ENCODE measurements around the gene RASA3. TPM values are rescaled to one million over a fixed set of nuclear protein-coding genes. Genes with fewer than 3 reads are reported as not detected.

RASA3 gene
- total RNA-seq, 1 experiment from 2014 or later = 0.56 TPM

DNA sequence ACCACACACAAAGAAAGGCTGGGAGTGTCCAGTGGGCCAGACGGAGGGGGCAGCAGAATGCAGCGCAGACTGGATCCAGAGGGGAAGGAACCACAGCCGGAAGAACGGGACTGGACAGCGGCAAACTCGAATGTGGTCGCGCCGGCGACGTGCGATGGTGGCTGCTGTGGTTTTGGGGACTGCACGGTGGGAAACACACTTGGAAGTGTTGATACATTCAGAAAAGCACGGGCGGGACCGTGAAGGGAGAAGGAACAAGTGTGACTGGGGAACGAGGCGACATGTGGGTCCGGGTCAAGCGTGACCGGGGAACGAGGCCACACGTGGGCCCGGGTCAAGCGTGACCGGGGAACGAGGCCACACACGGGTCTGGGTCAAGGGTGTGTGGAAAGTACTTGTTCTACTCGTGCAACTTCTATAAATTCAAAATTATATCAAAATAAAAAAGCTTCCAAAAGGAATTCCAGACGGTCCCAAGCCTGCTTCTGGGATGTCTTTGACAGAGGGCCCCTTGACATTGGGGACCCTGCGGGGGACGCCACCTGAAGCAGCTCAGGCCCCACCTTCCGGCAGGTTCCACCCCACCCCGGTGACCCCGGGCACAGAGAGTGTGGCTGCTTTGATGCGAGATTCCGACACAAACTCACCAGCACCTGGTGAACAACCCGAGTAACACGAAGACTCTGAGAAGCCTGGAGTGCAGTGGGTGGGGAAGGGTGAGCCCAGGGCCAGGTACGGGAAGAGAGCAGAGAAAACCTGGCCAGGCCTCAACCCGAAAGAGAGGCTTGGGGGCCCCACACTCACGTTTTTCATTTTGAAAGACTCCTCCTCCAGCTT, 133.4 kb downstream of the RASA3 start:
- Histone ChIP-seq H3K27me3 (ENCODE audit: low read length) (no peaks in the 10 kb centered on the region), H3K79me2 (ENCODE audit: low read length) (no peaks in the 10 kb centered on the region), H3K4me1 (ENCODE audit: low read length) (no peaks in the 10 kb centered on the region), H3K9me2 (replicated peaks; ENCODE audit: insufficient read depth, low read length) (no peaks in the 10 kb centered on the region), H3K9me3 (ENCODE audit: low read length) (no peaks in the 10 kb centered on the region), H3K4me3 (ENCODE audit: low read length) (no peak overlapping the region), H3K27ac (ENCODE audit: low read length) (no peak overlapping the region), H4K20me1 (ENCODE audit: insufficient read depth, low read depth, low read length) (no peaks in the 10 kb centered on the region), H3K9ac (ENCODE audit: low read length) (no peak overlapping the region), H2AFZ (ENCODE audit: low read length) (no peak overlapping the region), H3K36me3 (ENCODE audit: insufficient read depth, low read length) (no peaks in the 10 kb centered on the region), H3K4me2 (ENCODE audit: low read depth, low read length, poor library complexity, severe bottlenecking) (no peak overlapping the region)
- DNase-seq = no peak

- Histone ChIP-seq H3K27me3 (ENCODE audit: low read length) (no peaks in the 10 kb centered on the region), H3K9me3 (ENCODE audit: low read length) (no peaks in the 10 kb centered on the region), H3K36me3 (ENCODE audit: insufficient read depth, low read length) (no peaks in the 10 kb centered on the region), H3K4me1 (ENCODE audit: low read length) (no peaks in the 10 kb centered on the region), H2AFZ (ENCODE audit: low read length) (no peak overlapping the region), H4K20me1 (ENCODE audit: insufficient read depth, low read depth, low read length) (no peaks in the 10 kb centered on the region), H3K9ac (ENCODE audit: low read length) (no peak overlapping the region), H3K27ac (ENCODE audit: low read length) (no peak overlapping the region), H3K79me2 (ENCODE audit: low read length) (no peaks in the 10 kb centered on the region), H3K4me2 (ENCODE audit: low read depth, low read length, poor library complexity, severe bottlenecking) (no peak overlapping the region), H3K9me2 (replicated peaks; ENCODE audit: insufficient read depth, low read length) (no peaks in the 10 kb centered on the region), H3K4me3 (ENCODE audit: low read length) (no peak overlapping the region)
- DNase-seq = no peak
Observed at GRCh38 chr13:113997845-113998751, 134.3 kb downstream of the RASA3 start.

DNA sequence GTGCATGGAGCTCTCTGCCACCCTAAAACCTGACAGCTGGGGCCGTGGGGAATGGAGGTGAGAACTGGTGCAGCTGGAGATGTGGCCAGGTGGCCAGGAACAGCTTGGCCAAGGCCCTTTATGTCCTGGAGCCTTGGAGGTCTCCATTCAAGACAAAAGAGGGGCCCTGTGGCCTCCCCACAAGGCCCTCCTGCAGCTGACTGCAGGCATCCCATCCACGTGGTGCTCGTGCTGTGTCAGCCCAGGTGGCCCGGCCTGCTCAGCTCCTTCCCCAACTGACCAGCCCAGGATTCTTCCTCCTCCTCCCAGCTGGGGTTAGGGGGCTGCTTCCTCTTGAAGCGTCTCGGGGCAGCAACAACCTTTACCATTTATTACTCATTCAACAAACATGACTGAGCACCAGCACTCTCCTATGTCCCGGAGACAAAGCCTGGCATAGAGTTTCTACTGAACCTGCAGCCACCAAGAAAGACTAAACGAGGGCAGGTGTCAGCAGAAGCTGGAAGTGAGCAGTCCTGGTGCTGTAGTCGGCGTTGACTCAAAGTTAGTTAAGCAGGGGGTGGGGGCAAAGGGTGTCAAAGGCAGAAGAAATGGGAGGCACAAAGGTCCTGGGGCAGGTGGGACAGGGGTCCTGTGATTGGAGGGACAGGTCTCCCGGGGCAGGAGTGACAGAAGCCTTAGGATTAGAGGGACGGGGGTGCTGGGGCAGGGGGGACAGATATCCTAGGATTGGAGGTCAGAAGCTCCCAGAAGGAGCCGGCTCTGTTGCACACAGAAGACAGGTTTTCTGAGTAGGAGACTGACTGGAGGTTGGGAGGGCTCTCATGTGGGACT, 135.3 kb downstream of the RASA3 start:
- H3K9me2 ChIP-seq (replicated peaks; ENCODE audit: insufficient read depth, low read length) = no peaks in the 10 kb centered on the region
- H2AFZ ChIP-seq (ENCODE audit: low read length) = no peak overlapping the region
- no peaks in the 10 kb centered on the region for H3K79me2 ChIP-seq (ENCODE audit: low read length)
- no peaks in the 10 kb centered on the region for H3K27me3 ChIP-seq (ENCODE audit: low read length)
- H3K4me3 ChIP-seq (ENCODE audit: low read length) = no peak overlapping the region
- H3K36me3 ChIP-seq (ENCODE audit: insufficient read depth, low read length) = no peaks in the 10 kb centered on the region
- no peak overlapping the region for H3K4me2 ChIP-seq (ENCODE audit: low read depth, low read length, poor library complexity, severe bottlenecking)
- no peak overlapping the region for H3K27ac ChIP-seq (ENCODE audit: low read length)
- no peak for DNase-seq
- H4K20me1 ChIP-seq (ENCODE audit: insufficient read depth, low read depth, low read length) = no peaks in the 10 kb centered on the region
- H3K9me3 ChIP-seq (ENCODE audit: low read length) = no peaks in the 10 kb centered on the region
- H3K9ac ChIP-seq (ENCODE audit: low read length) = no peak overlapping the region
- H3K4me1 ChIP-seq (ENCODE audit: low read length) = no peaks in the 10 kb centered on the region

DNA sequence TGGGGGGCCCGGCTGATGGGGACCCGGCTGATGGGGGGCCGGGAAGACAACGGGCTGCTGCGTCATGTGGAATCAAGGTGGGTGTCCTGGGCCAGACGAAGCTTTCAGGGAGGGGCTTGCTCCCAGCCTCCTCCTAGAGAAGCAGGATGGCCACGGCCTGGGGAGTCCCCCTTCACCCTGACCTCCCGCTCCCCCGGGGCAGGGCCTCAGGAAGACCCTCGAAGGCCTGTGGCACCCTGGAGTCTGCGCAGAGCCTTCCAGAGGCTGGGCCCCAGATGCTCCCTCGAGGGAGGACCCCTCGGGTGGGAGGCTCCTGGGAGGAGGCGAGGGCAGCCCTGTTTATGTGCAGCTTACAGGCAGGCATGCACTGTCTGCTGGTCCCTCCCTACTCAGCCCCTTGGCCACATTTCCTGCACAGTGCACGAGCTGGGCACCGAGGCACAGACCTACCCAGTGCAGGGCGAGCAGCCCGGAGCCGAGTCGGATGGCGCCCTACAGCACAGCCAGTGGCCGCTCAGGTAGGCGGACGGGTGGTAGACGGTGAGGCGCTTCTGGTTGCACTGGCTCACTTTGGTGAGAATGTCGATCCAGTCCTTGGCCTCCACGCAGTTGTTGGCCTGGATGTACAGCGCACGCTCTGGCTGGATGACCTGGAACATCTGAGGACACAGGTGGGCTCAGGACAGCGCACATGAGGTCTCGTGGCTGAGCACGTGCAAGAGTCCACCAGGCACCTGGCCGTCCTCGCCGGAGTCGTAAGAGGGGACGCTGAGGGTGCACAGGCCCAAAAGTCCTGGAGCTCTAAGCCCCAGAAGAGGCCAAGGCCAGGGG, 136.1 kb downstream of the RASA3 start:
- Histone ChIP-seq H3K9ac (ENCODE audit: low read length) (no peak overlapping the region), H3K4me1 (ENCODE audit: low read length) (no peaks in the 10 kb centered on the region), H3K4me3 (ENCODE audit: low read length) (no peak overlapping the region), H4K20me1 (ENCODE audit: insufficient read depth, low read depth, low read length) (no peaks in the 10 kb centered on the region), H3K9me2 (replicated peaks; ENCODE audit: insufficient read depth, low read length) (no peaks in the 10 kb centered on the region), H3K9me3 (ENCODE audit: low read length) (no peaks in the 10 kb centered on the region), H3K27me3 (ENCODE audit: low read length) (no peaks in the 10 kb centered on the region), H3K4me2 (ENCODE audit: low read depth, low read length, poor library complexity, severe bottlenecking) (no peak overlapping the region), H3K27ac (ENCODE audit: low read length) (no peak overlapping the region), H3K36me3 (ENCODE audit: insufficient read depth, low read length) (no peaks in the 10 kb centered on the region), H3K79me2 (ENCODE audit: low read length) (no peaks in the 10 kb centered on the region), H2AFZ (ENCODE audit: low read length) (no peak overlapping the region)
- no peak for DNase-seq

DNA sequence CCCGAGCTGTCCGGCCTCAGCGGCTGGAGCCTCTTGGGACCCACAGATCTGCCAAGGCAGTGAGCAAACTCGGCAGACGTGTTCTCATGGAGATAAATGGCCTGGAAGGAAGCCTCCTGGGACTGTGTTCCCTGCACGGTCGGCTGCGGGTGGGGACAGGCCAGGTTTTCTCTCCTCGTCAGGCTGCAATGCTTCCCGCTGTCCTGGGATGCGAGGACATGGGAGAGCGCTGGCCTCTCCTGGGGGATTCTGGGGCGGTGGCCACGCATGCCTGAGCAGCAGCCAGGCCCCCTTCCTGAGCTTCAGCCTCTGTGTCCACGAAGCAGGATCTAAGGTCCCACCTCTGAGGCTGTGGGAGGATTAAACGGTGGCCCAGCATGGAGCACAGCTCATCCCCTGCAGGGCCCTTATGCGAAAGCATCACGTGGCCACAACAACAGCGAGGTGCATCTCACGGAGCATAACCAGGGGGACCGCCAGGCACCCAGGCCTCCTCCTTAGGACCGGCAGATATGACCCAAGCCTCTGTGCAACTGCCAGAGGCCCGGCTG, 137.3 kb downstream of the RASA3 start:
- H3K9me2 ChIP-seq (replicated peaks; ENCODE audit: insufficient read depth, low read length) = no peaks in the 10 kb centered on the region
- no peak for DNase-seq
- H3K36me3 ChIP-seq (ENCODE audit: insufficient read depth, low read length) = no peaks in the 10 kb centered on the region
- H3K9ac ChIP-seq (ENCODE audit: low read length) = no peak overlapping the region
- H3K27ac ChIP-seq (ENCODE audit: low read length) = no peak overlapping the region
- H3K9me3 ChIP-seq (ENCODE audit: low read length) = no peaks in the 10 kb centered on the region
- H3K27me3 ChIP-seq (ENCODE audit: low read length) = no peaks in the 10 kb centered on the region
- no peak overlapping the region for H3K4me2 ChIP-seq (ENCODE audit: low read depth, low read length, poor library complexity, severe bottlenecking)
- H3K4me1 ChIP-seq (ENCODE audit: low read length) = no peaks in the 10 kb centered on the region
- H4K20me1 ChIP-seq (ENCODE audit: insufficient read depth, low read depth, low read length) = no peaks in the 10 kb centered on the region
- H3K4me3 ChIP-seq (ENCODE audit: low read length) = no peak overlapping the region
- H2AFZ ChIP-seq (ENCODE audit: low read length) = no peak overlapping the region
- H3K79me2 ChIP-seq (ENCODE audit: low read length) = no peaks in the 10 kb centered on the region

- no peak overlapping the region for H3K4me3 ChIP-seq (ENCODE audit: low read length)
- H2AFZ ChIP-seq (ENCODE audit: low read length) = no peak overlapping the region
- no peak overlapping the region for H3K4me2 ChIP-seq (ENCODE audit: low read depth, low read length, poor library complexity, severe bottlenecking)
- DNase-seq = no peak
- no peaks in the 10 kb centered on the region for H4K20me1 ChIP-seq (ENCODE audit: insufficient read depth, low read depth, low read length)
- H3K27me3 ChIP-seq (ENCODE audit: low read length) = no peaks in the 10 kb centered on the region
- no peaks in the 10 kb centered on the region for H3K9me2 ChIP-seq (replicated peaks; ENCODE audit: insufficient read depth, low read length)
- H3K9ac ChIP-seq (ENCODE audit: low read length) = no peak overlapping the region
- no peaks in the 10 kb centered on the region; the same call in 1 of the 2 replicates for H3K9me3 ChIP-seq (ENCODE audit: low read length)
- no peaks in the 10 kb centered on the region for H3K36me3 ChIP-seq (ENCODE audit: insufficient read depth, low read length)
- H3K4me1 ChIP-seq (ENCODE audit: low read length) = no peaks in the 10 kb centered on the region
- no peak overlapping the region for H3K27ac ChIP-seq (ENCODE audit: low read length)
- H3K79me2 ChIP-seq (ENCODE audit: low read length) = no peaks in the 10 kb centered on the region
Observed at GRCh38 chr13:113992276-113993005, 140.0 kb downstream of the RASA3 start.

DNA sequence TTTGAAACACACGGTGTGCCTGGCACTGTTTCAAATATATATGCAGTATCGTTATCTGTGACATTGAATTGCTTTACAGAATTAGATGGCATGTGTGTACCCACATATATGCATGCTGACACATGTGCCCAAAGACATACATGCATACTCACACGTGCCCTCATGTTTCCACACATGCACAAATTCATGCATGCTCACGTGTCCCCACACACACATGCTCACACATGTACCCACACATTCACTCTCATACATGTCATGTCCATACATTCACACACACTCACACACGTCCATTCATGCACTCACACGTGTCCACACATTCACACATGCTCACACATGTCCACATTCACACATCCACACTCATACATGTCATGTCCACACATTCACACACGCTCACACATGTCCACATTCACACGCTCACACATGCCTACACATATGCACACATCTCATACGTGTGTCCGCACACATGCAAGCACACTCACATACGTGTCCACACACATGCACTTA, 140.7 kb downstream of the RASA3 start:
- no peak overlapping the region for H3K4me2 ChIP-seq (ENCODE audit: low read depth, low read length, poor library complexity, severe bottlenecking)
- no peak overlapping the region for H3K27ac ChIP-seq (ENCODE audit: low read length)
- DNase-seq = no peak
- H2AFZ ChIP-seq (ENCODE audit: low read length) = no peak overlapping the region
- H3K9ac ChIP-seq (ENCODE audit: low read length) = no peak overlapping the region
- no peak overlapping the region for H3K4me3 ChIP-seq (ENCODE audit: low read length)
- no peaks in the 10 kb centered on the region for H3K79me2 ChIP-seq (ENCODE audit: low read length)
- H3K9me2 ChIP-seq (replicated peaks; ENCODE audit: insufficient read depth, low read length) = no peaks in the 10 kb centered on the region
- no peaks in the 10 kb centered on the region for H3K27me3 ChIP-seq (ENCODE audit: low read length)
- no peaks in the 10 kb centered on the region for H3K36me3 ChIP-seq (ENCODE audit: insufficient read depth, low read length)
- H4K20me1 ChIP-seq (ENCODE audit: insufficient read depth, low read depth, low read length) = no peaks in the 10 kb centered on the region
- H3K4me1 ChIP-seq (ENCODE audit: low read length) = no peaks in the 10 kb centered on the region
- H3K9me3 ChIP-seq (ENCODE audit: low read length) = no peaks in the 10 kb centered on the region; the same call in 1 of the 2 replicates
